ENCODE data around the gene CSPG4.

Gene CSPG4

GRCh38 chr15:75671730-75672602, 40.7 kb downstream of the CSPG4 start:
- no peaks in the 10 kb centered on the region for H3K36me3 ChIP-seq (ENCODE audit: insufficient read depth, low read length)
- H2AFZ ChIP-seq (ENCODE audit: low read length), result no peak overlapping the region
- no peaks in the 10 kb centered on the region for H3F3A ChIP-seq (ENCODE audit: insufficient read depth, low read length)
- no peaks in the 10 kb centered on the region for H3K4me1 ChIP-seq (ENCODE audit: insufficient read depth, low read length, severe bottlenecking)
- H3K27me3 ChIP-seq (ENCODE audit: insufficient read depth, low read length), result 0 out of 2 replicates have a peak, but pooled peaks cover 17% of the 10 kb centered on the region
- no peak overlapping the region for H3K9ac ChIP-seq (ENCODE audit: low read length)
- H3K4me3 ChIP-seq (ENCODE audit: low read depth, low read length, poor library complexity, severe bottlenecking), result no peak overlapping the region
- H3K9me3 ChIP-seq (ENCODE audit: low read length), result no peaks in the 10 kb centered on the region
- H4K20me1 ChIP-seq (ENCODE audit: insufficient read depth, low read length), result no peaks in the 10 kb centered on the region
- H3K79me2 ChIP-seq (ENCODE audit: insufficient read depth, low read length), result no peaks in the 10 kb centered on the region
- H3K4me2 ChIP-seq (ENCODE audit: low read length), result no peak overlapping the region
- no peaks in the 10 kb centered on the region for H3K9me2 ChIP-seq (ENCODE audit: low read depth, low read length)
- TF ChIP-seq EZH2 (IDR thresholded peaks at IDR 0.05; ENCODE audit: borderline replicate concordance, low read length) (no peak), CTCF (IDR thresholded peaks at IDR 0.05; ENCODE audit: low read length) (no peak)
- H3K27ac ChIP-seq (ENCODE audit: low read depth, low read length, poor library complexity, severe bottlenecking), result no peak overlapping the region

- Histone ChIP-seq H3K4me1 (ENCODE audit: insufficient read depth, low read length, severe bottlenecking) (no peaks in the 10 kb centered on the region), H3K27ac (ENCODE audit: low read depth, low read length, poor library complexity, severe bottlenecking) (no peak overlapping the region), H2AFZ (ENCODE audit: low read length) (no peak overlapping the region), H3K9me2 (ENCODE audit: low read depth, low read length) (no peaks in the 10 kb centered on the region), H3K27me3 (ENCODE audit: insufficient read depth, low read length) (0 out of 2 replicates have a peak, but pooled peaks cover 17% of the 10 kb centered on the region), H3K4me3 (ENCODE audit: low read depth, low read length, poor library complexity, severe bottlenecking) (no peak overlapping the region), H3K9ac (ENCODE audit: low read length) (no peak overlapping the region), H4K20me1 (ENCODE audit: insufficient read depth, low read length) (no peaks in the 10 kb centered on the region), H3K4me2 (ENCODE audit: low read length) (no peak overlapping the region), H3K36me3 (ENCODE audit: insufficient read depth, low read length) (no peaks in the 10 kb centered on the region), H3K9me3 (ENCODE audit: low read length) (no peaks in the 10 kb centered on the region), H3F3A (ENCODE audit: insufficient read depth, low read length) (no peaks in the 10 kb centered on the region), H3K79me2 (ENCODE audit: insufficient read depth, low read length) (no peaks in the 10 kb centered on the region)
- no peak for TF ChIP-seq CTCF (IDR thresholded peaks at IDR 0.05; ENCODE audit: low read length)
- TF ChIP-seq EZH2 (IDR thresholded peaks at IDR 0.05; ENCODE audit: borderline replicate concordance, low read length), result no peak
These were observed 42.8 kb downstream of the CSPG4 start for GRCh38 chr15:75669879-75670212.

- no peaks in the 10 kb centered on the region for H3F3A ChIP-seq (ENCODE audit: insufficient read depth, low read length)
- H3K9me2 ChIP-seq (ENCODE audit: low read depth, low read length), result no peaks in the 10 kb centered on the region
- no peak for TF ChIP-seq CTCF (IDR thresholded peaks at IDR 0.05; ENCODE audit: low read length)
- no peak for TF ChIP-seq EZH2 (IDR thresholded peaks at IDR 0.05; ENCODE audit: borderline replicate concordance, low read length)
- no peak overlapping the region for H3K9ac ChIP-seq (ENCODE audit: low read length)
- H3K27me3 ChIP-seq (ENCODE audit: insufficient read depth, low read length), result 0 out of 2 replicates have a peak, but pooled peaks cover 17% of the 10 kb centered on the region
- H3K4me2 ChIP-seq (ENCODE audit: low read length), result no peak overlapping the region
- no peaks in the 10 kb centered on the region for H3K36me3 ChIP-seq (ENCODE audit: insufficient read depth, low read length)
- H3K9me3 ChIP-seq (ENCODE audit: low read length), result no peaks in the 10 kb centered on the region
- H3K79me2 ChIP-seq (ENCODE audit: insufficient read depth, low read length), result no peaks in the 10 kb centered on the region
- no peak overlapping the region for H2AFZ ChIP-seq (ENCODE audit: low read length)
- H3K4me3 ChIP-seq (ENCODE audit: low read depth, low read length, poor library complexity, severe bottlenecking), result no peak overlapping the region
- H3K4me1 ChIP-seq (ENCODE audit: insufficient read depth, low read length, severe bottlenecking), result no peaks in the 10 kb centered on the region
- H3K27ac ChIP-seq (ENCODE audit: low read depth, low read length, poor library complexity, severe bottlenecking), result no peak overlapping the region
- no peaks in the 10 kb centered on the region for H4K20me1 ChIP-seq (ENCODE audit: insufficient read depth, low read length)
These were observed 43.3 kb downstream of the CSPG4 start for GRCh38 chr15:75669191-75669878.

Data from OCI-LY1 (cell line).